ENCODE results near the gene ZNF184.

GRCh38 chr6:27442932-27443331 lies 30.0 kb downstream of the ZNF184 start:
- no peak for TF ChIP-seq EZH2phosphoT487 (IDR thresholded peaks at IDR 0.05; ENCODE audit: borderline replicate concordance, low read length)
- no peak for TF ChIP-seq CTCF (conservative IDR thresholded peaks at IDR 0.05; ENCODE audit: low read depth, low read length)
